ENCODE results near the gene KCTD7.
"Not testable (repeated sequence)": the region's sequence is repeated elsewhere in the genome, so short reads cannot be mapped to it uniquely, and the experiment has no call there.

GRCh38 chr7:66588226-66588625, 40.5 kb upstream of the KCTD7 start:
- not testable (repeated sequence) for TF ChIP-seq CTCF (IDR thresholded peaks at IDR 0.05); POLR2A (IDR thresholded peaks at IDR 0.05; ENCODE audit: low read depth)

All from esophagus muscularis mucosa (tissue), 3 donors.